SK-N-SH treated with all-trans-retinoic acid at 6 μM for 48 hours (cell line): ENCODE data around the gene FOXQ1.

Experiments
- ATAC-seq: fragments of 200-7000 bp; cut with Tn5 transposase; 3 replicates; pipeline ENCODE4 v1.9.1; 2020; ENCODE audit warnings: mild to moderate bottlenecking, moderate library complexity
- ARNTL ChIP-seq: fragments of 450-650 bp; formaldehyde crosslinking; IDR thresholded peaks from 2 replicates; pipeline ENCODE4 v1.5.0; 2020; ENCODE audit warnings: low read depth, mild to moderate bottlenecking, moderate library complexity, borderline replicate concordance
- BACH2 ChIP-seq: fragments of 250-450 bp; sonication (Bioruptor Pico); IDR thresholded peaks from 2 replicates; pipeline ENCODE4 v1.9.0; 2021; ENCODE audit warnings: mild to moderate bottlenecking, borderline replicate concordance
- CSDC2 ChIP-seq: fragments of 250-450 bp; sonication (Bioruptor Pico); IDR thresholded peaks from 2 replicates; pipeline ENCODE4 v1.5.0; 2020; ENCODE audit warnings: mild to moderate bottlenecking, moderate library complexity
- GLIS3 ChIP-seq: fragments of 250-450 bp; sonication (Bioruptor Pico); IDR thresholded peaks from 2 replicates; pipeline ENCODE4 v1.5.0; 2020; ENCODE audit warnings: mild to moderate bottlenecking, moderate library complexity
- ISL1 ChIP-seq: fragments of 250-450 bp; sonication (Bioruptor Pico); IDR thresholded peaks from 2 replicates; pipeline ENCODE4 v2.1.2; 2022; ENCODE audit warnings: mild to moderate bottlenecking, moderate library complexity
- OSR1 ChIP-seq: fragments of 250-450 bp; sonication (Bioruptor Pico); IDR thresholded peaks from 2 replicates; pipeline ENCODE4 v1.8.0; 2022; ENCODE audit warnings: moderate library complexity, mild to moderate bottlenecking, inconsistent platforms
- PPARA ChIP-seq: fragments of 250-450 bp; sonication (Bioruptor Pico); IDR thresholded peaks from 2 replicates; pipeline ENCODE4 v1.5.0; 2020; ENCODE audit warnings: mild to moderate bottlenecking, borderline replicate concordance
- RARB ChIP-seq: fragments of 250-450 bp; sonication (Bioruptor Pico); IDR thresholded peaks from 2 replicates; pipeline ENCODE4 v1.8.0; 2021; ENCODE audit warnings: mild to moderate bottlenecking, moderate library complexity
- SNAI2 ChIP-seq: fragments of 250-450 bp; sonication (Bioruptor Pico); IDR thresholded peaks from 2 replicates; pipeline ENCODE4 v1.5.0; 2020; ENCODE audit warnings: mild to moderate bottlenecking, moderate library complexity
- ZFP3 ChIP-seq: fragments of 250-450 bp; sonication (Bioruptor Pico); IDR thresholded peaks from 2 replicates; pipeline ENCODE4 v1.5.0; 2020; ENCODE audit warnings: mild to moderate bottlenecking, moderate library complexity
- ZFP30 ChIP-seq: fragments of 450-650 bp; formaldehyde crosslinking; IDR thresholded peaks from 2 replicates; pipeline ENCODE4 v1.5.0; 2022; ENCODE audit warnings: mild to moderate bottlenecking, moderate library complexity
- ZNF565 ChIP-seq: fragments of 450-650 bp; formaldehyde crosslinking; conservative IDR thresholded peaks from 2 replicates; pipeline ENCODE4 v1.5.0; 2020; ENCODE audit warnings: low read depth, mild to moderate bottlenecking, moderate library complexity
- ZNF70 ChIP-seq: fragments of 450-650 bp; formaldehyde crosslinking; IDR thresholded peaks from 2 replicates; pipeline ENCODE4 v1.5.0; 2020; ENCODE audit warnings: mild to moderate bottlenecking, moderate library complexity
- ZNF8 ChIP-seq: fragments of 450-650 bp; formaldehyde crosslinking; IDR thresholded peaks from 2 replicates; pipeline ENCODE4 v1.5.0; 2020; ENCODE audit warnings: mild to moderate bottlenecking, moderate library complexity
- TF ChIP-seq, protein P1 (sequence below): fragments of 250-450 bp; sonication (Bioruptor Pico); IDR thresholded peaks from 2 replicates; pipeline ENCODE4 v1.5.1; 2020; ENCODE audit warnings: low read depth, mild to moderate bottlenecking, moderate library complexity
- TF ChIP-seq, protein P2 (sequence below): fragments of 250-450 bp; sonication (Bioruptor Pico); IDR thresholded peaks from 2 replicates; pipeline ENCODE4 v1.5.0; 2020; ENCODE audit warnings: mild to moderate bottlenecking, moderate library complexity
- TF ChIP-seq, protein P3 (sequence below): fragments of 250-450 bp; sonication (Bioruptor Pico); IDR thresholded peaks from 2 replicates; pipeline ENCODE4 v1.8.0; 2021; ENCODE audit warnings: low read depth, mild to moderate bottlenecking, moderate library complexity, borderline replicate concordance
- TF ChIP-seq, protein P4 (sequence below): fragments of 250-450 bp; sonication (Bioruptor Pico); IDR thresholded peaks from 2 replicates; pipeline ENCODE4 v1.8.0; 2020; ENCODE audit warnings: mild to moderate bottlenecking, moderate library complexity, borderline replicate concordance

FOXQ1 gene

DNA sequence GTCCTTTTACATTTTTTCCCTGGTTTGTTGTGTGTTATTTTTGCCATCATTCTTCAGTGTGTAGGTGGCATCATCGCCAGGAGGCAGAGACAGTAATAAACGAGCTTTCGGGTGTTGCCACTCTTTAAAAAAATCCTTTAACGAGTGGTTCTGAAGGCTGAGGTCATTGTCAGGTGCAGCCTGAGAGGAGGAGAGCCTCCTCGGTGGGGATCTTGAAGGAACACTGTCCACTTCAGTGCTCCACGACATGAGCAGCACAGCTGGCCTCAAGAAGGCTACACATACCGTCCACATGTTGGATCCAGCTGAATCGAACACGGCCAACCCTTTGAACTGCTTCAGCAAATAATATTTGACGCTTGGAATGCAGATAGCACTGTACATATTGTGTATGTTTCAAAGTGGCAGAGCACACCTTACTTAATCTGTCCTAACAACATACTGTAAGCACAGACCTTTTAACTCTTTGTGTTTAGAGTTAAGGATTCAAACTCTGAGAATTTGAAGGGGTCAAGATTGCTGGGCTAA is 48.0 kb upstream of the FOXQ1 start:
- TF ChIP-seq CSDC2 (CRISPR knock-in tag) (no peak), GLIS3 (CRISPR knock-in tag) (no peak), ZNF8 (CRISPR knock-in tag) (no peak), ZNF565 (CRISPR knock-in tag) (no peak), BACH2 (no peak), OSR1 (CRISPR knock-in tag) (no peak), PPARA (no peak), ARNTL (CRISPR knock-in tag) (no peak), SNAI2 (CRISPR knock-in tag) (no peak), ISL1 (CRISPR knock-in tag) (no peak), ZFP3 (CRISPR knock-in tag) (no peak), RARB (CRISPR knock-in tag) (no peak)
- TF ChIP-seq, protein P1, sequence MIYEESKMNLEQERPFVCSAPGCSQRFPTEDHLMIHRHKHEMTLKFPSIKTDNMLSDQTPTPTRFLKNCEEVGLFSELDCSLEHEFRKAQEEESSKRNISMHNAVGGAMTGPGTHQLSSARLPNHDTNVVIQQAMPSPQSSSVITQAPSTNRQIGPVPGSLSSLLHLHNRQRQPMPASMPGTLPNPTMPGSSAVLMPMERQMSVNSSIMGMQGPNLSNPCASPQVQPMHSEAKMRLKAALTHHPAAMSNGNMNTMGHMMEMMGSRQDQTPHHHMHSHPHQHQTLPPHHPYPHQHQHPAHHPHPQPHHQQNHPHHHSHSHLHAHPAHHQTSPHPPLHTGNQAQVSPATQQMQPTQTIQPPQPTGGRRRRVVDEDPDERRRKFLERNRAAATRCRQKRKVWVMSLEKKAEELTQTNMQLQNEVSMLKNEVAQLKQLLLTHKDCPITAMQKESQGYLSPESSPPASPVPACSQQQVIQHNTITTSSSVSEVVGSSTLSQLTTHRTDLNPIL (CRISPR knock-in tag) = no peak
- TF ChIP-seq, protein P2, sequence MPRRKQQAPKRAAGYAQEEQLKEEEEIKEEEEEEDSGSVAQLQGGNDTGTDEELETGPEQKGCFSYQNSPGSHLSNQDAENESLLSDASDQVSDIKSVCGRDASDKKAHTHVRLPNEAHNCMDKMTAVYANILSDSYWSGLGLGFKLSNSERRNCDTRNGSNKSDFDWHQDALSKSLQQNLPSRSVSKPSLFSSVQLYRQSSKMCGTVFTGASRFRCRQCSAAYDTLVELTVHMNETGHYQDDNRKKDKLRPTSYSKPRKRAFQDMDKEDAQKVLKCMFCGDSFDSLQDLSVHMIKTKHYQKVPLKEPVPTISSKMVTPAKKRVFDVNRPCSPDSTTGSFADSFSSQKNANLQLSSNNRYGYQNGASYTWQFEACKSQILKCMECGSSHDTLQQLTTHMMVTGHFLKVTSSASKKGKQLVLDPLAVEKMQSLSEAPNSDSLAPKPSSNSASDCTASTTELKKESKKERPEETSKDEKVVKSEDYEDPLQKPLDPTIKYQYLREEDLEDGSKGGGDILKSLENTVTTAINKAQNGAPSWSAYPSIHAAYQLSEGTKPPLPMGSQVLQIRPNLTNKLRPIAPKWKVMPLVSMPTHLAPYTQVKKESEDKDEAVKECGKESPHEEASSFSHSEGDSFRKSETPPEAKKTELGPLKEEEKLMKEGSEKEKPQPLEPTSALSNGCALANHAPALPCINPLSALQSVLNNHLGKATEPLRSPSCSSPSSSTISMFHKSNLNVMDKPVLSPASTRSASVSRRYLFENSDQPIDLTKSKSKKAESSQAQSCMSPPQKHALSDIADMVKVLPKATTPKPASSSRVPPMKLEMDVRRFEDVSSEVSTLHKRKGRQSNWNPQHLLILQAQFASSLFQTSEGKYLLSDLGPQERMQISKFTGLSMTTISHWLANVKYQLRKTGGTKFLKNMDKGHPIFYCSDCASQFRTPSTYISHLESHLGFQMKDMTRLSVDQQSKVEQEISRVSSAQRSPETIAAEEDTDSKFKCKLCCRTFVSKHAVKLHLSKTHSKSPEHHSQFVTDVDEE = no peak
- TF ChIP-seq, protein P3, sequence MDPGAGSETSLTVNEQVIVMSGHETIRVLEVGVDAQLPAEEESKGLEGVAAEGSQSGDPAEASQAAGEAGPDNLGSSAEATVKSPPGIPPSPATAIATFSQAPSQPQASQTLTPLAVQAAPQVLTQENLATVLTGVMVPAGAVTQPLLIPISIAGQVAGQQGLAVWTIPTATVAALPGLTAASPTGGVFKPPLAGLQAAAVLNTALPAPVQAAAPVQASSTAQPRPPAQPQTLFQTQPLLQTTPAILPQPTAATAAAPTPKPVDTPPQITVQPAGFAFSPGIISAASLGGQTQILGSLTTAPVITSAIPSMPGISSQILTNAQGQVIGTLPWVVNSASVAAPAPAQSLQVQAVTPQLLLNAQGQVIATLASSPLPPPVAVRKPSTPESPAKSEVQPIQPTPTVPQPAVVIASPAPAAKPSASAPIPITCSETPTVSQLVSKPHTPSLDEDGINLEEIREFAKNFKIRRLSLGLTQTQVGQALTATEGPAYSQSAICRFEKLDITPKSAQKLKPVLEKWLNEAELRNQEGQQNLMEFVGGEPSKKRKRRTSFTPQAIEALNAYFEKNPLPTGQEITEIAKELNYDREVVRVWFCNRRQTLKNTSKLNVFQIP = no peak
- ATAC-seq = no peak

DNA sequence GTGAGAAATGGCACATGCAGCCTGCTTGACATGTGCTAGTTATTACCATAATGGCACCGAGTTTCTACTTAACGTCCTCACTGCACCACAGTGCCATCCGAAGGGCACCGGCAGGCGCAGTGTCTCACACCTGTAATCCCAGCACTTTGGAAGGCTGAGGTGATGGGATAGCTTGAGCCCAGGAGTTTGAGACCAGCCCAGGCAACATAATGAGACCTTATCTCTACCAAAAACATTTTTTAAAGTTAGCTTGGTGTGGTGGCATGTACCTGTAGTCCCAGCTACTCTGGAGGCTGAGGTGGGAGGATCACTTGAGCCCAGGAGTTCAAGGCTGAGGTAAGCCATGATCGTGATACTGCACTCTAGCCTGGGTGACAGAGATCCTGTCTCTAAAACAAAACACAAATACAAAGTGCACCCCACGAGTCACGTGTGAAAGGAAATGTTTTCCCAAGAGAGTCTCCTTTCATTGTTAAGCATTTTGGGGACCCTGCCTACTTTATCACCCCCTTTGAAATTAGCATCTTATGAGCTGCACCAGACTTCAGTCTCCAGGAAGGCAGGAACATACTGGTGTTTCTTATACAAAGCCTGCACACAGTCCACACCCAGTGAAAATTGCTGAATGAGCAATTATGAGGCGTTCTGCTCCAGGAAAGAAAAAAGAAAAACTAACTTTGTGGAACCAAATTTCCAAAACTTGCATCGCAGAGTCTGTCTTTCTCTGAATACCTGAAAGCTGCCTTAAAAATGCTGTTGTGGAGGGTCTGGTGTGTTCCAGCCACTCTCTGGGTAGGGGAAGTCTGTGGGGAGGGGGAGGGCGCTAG is 47.1 kb upstream of the FOXQ1 start:
- TF ChIP-seq ZNF70 (CRISPR knock-in tag) (no peak), CSDC2 (CRISPR knock-in tag) (no peak), OSR1 (CRISPR knock-in tag) (no peak), SNAI2 (CRISPR knock-in tag) (no peak), BACH2 (no peak), GLIS3 (CRISPR knock-in tag) (no peak), ZFP3 (CRISPR knock-in tag) (no peak), RARB (CRISPR knock-in tag) (no peak), ZNF565 (CRISPR knock-in tag) (no peak), ZFP30 (CRISPR knock-in tag) (no peak)
- TF ChIP-seq, protein P2 = no peak
- TF ChIP-seq, protein P3 = no peak
- TF ChIP-seq, protein P4, sequence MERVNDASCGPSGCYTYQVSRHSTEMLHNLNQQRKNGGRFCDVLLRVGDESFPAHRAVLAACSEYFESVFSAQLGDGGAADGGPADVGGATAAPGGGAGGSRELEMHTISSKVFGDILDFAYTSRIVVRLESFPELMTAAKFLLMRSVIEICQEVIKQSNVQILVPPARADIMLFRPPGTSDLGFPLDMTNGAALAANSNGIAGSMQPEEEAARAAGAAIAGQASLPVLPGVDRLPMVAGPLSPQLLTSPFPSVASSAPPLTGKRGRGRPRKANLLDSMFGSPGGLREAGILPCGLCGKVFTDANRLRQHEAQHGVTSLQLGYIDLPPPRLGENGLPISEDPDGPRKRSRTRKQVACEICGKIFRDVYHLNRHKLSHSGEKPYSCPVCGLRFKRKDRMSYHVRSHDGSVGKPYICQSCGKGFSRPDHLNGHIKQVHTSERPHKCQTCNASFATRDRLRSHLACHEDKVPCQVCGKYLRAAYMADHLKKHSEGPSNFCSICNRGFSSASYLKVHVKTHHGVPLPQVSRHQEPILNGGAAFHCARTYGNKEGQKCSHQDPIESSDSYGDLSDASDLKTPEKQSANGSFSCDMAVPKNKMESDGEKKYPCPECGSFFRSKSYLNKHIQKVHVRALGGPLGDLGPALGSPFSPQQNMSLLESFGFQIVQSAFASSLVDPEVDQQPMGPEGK (CRISPR knock-in tag) = no peak
- TF ChIP-seq, protein P1 (CRISPR knock-in tag) = no peak
- TF ChIP-seq, all 23 proteins: peak for 0
- no peak for ATAC-seq
